Left lobe of liver (tissue), 2 donors: ENCODE data around the gene C2orf49. TPM values are rescaled to one million over a fixed set of nuclear protein-coding genes. Genes with fewer than 3 reads are reported as not detected.

Experiments
- ATAC-seq: fragments of 200-7000 bp; cut with Tn5 transposase; one replicate; pipeline ENCODE4 v1.9.1; 2020; ENCODE audit warnings: mild to moderate bottlenecking, moderate library complexity
- DNase-seq: peaks from one replicate; pipeline ENCODE4 v3.0.0-alpha.2; 2020; ENCODE audit warnings: low spot score
- total RNA-seq: library from RNA; stranded (reverse); gene quantifications from one replicate; pipeline ENCODE4 v1.2.1, GENCODE V29; 2021
- donor health status: DM: no; HTN: no; CAD: no; lungs with moderate emphysema.
- donor health status: DM: no; HTN: yes; CAD: no.

The C2orf49 gene
- total RNA-seq, 1 donor from 2014 or later = 5.2 TPM

DNA sequence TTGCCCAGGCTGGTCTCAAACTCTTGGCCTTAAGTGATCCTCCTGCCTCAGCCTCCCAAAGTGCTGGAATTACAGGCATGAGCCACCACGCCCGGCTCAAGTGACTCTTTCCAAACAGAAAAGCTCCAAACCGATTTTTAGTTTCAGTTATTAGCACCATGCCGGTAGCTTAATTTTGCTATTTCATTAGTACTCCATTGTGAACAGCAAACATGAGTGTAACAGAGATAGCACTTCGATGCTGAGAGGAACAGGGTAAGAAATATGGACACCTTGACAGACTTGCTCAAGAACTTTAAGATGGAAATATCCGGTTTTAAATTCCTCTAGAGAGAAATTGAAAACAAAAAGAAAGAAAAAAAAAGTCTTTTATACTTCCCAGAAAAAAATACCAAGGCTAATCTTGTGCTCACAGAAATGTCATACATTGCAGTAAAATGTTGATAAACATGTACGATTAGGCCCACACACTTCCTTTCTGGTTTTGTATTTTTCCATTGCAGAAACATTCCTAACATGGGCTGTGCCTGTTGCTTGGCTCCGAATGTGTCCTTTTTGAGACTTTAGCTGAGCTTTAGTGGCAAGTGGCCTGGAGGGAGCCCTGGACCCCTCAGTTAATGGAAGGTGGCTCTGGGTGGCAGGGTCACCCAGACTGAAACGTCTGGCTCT is 43.2 kb downstream of the C2orf49 start:
- DNase-seq (no peak), ATAC-seq (no peak)

DNA sequence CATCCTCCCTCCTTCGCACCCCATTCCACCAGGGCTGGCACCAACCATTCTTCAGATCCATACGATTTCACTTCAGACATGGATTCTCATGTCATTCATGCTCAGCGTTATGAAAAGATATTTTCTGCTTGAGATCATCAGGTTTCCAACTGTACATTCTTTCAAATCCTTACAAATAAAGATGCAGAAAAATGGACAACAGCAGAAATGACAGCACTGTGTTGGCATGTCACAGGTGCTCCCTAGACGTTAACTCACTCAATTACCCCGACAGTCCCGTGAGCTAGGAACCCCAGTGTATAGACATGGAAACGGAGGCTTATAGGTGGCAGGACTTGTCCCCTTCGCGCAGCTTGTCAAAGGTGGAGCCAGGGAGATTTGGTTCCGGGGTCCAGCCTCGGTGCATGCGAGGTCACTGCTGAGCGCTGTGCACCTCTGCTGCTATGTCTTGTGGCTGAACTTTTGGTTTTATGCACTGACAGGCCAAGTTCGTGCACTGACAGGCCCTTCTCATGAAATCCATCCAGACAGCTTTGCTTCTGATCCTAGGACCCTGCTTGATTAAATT is 43.8 kb downstream of the C2orf49 start:
- DNase-seq = no peak
- no peak for ATAC-seq

DNA sequence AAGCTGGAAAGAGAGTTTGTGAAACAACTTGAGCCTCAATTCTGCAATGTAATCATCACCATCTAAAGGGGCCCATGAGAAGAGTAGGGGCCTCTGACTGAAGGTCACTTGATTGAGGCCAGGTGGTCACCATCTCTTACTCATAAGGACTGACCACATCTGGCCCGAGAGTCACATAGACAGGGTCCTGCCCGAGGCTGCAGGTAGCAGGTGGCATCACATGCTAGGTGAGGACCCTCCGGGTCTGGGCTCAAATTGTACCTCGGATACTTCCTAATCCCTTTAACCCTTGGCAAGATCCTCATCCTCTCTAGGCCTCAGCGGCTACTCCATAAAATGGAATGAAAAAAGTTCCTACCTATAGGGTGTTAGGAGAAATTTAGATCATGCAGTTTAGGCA is 44.8 kb downstream of the C2orf49 start:
- ATAC-seq (no peak), DNase-seq (no peak)

DNA sequence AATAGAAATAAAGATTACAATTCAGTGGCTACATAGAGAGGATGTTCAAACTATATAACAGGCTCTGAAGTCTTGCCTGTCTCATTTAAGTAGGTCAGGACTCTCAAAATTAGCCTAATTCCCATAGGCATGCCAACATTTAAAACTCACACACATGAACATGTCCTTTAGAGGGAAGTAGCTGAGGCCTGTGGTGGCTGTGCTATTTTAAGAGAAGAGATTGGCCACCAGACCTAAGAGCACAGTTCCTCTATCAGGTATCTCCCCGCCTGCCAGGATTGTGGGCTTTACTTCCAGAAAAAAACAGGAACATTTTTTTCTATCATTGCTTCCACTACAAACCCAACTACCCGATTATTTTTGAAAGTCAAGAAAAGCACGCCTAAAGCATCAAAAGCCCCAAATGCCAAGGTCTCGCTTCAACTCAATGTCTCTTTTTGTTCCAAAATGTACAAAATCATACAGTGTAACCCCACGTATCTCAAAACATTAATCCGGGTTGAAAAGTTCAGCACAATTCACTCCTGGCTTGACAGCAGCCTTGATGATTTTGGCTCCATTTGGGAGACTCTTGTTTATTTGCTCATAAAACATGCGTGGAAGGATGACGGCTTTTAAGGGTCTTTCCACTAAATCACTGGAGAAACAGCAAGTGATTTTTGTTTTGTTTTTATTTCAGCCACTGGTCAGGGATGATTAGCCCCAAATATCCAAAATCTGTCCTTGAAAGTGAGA is 46.3 kb downstream of the C2orf49 start:
- no peak for ATAC-seq
- DNase-seq = no peak

DNA sequence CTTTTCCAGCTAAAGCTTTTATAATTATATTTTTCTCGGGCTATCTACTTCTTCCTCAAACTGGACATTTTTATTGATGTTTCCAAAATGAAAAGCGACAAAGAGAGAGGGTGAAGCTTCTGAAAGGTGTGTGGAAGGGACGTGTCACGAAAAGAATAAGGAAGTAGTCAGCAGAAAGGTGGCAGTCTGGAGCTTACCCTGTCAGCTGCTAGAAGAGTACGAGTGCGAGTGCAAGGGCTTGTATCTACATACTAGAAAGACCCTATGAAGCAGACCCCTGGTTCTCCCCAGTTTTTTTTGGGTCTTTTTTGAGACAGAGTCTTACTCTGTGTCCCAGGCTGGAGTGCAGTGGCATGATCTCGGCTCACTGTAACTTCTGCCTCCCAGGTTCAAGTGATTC is 46.9 kb downstream of the C2orf49 start:
- no peak for ATAC-seq

DNA sequence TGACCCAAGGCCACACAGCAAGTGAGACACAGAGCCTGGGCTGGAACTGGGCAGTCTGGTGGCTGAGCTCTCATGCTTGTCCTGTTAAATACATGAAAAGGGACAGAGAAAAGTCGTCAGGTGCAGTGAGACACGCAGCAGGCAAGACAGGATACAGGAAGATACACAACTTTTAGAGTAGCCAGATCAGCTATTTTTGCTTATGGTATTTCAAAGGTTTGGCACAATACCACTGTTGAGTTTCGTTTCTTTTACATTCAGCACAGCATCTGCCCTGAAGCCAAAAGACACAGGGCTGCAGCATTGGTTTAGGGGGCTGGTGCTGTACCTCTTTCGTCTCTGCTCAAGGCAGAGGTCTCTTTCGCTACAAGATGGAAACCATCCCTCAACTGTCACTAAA is 47.5 kb downstream of the C2orf49 start:
- no peak for ATAC-seq
- DNase-seq = no peak

More for the DNA sequence above, 46.9 kb downstream of the C2orf49 start:
- no peak for DNase-seq

DNA sequence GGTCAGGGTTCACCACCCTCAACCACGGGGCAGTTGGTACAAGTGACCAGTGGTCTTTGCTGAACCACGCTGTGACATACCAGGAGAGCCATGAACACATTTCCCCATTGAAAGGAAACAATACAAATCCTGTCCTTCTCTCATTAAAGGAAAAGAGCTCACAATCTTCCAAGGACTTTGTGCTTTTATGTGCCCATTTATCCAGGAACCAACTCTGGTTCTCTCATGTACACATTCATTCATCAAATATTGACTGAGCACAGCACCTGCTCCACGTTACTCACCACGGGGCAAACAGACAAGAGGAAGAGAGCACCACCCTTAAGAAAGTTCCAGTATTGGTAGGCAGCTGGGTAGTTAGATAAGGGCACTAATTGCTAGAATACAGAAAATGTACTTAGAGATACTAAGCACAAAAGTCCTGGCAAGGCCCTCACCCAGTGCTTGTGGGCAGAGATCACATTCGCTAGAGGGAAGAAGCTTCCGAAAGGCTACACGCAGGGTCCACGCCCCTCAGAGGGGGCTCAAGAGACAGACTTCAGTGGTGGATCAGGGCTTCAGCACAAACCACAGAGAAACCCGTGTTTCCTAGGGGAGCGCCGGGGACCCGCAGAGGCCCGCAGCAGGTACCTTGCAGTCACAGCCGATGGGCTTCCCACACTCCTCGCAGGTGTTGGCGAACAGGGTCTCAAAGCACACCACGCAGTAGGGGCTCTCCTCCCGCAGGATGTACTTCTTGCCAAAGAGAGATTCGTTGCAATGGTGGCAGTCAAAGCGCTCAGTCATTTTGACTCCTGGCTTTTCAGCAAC is 48.6 kb downstream of the C2orf49 start:
- ATAC-seq (no peak), DNase-seq (no peak)

DNA sequence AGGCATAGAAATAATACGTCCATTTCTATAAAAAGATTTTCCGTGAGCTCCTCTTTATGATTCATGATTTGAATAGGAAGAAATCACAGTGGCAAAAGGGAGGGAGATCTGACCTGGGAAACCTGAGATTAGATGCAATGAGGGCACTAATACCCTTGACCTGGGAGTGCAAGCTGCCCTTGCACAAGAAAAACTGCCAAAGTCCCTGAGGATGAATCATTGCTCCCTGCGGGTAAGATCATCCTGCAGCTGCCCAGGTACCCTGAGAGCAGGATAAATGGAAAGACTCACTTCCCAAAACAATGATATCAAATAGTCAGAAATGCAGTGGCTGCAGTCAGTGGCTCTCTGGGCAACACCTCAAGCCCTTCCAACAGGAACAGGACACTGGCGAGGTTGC is 49.9 kb downstream of the C2orf49 start:
- ATAC-seq = no peak
- no peak for DNase-seq

DNA sequence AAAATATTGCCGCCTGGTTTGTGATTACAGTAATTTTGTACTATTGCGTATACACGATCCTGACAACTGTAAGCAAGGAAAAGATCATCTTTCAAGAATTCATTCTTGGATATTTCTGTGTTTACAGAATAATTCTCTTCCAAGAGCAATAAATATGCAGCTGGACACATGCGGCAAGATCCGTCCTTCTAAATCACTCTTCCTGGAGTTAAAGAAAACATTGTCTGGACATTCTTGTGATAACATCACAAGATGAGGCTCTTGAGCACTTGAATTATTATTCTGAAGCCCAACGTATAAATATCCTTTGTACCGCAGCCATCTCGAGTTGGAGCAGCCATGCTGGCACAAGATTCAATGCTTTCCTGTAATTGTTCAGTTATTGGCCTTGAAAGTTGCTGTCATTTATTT is 51.6 kb downstream of the C2orf49 start:
- ATAC-seq (no peak), DNase-seq (no peak)

DNA sequence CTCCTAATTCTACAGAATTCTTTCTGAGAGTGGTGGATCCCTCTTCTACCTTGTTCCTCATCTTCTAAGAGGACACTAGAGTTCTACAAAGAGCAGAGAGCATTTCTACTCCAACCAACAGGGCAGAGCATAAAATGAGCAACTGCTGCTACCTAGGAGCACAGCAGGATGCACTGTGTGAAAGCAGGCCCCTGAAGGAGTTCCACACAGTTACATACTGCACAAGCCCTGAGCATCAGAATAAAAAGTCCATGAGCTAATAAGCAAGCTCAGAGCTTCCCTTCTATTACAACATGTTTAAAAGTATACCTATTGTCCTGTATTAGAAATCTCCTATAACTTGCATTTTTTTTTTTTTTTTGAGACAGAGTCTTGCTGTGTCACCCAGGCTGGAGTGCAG is 53.1 kb downstream of the C2orf49 start:
- no peak for ATAC-seq
- no peak for DNase-seq

DNA sequence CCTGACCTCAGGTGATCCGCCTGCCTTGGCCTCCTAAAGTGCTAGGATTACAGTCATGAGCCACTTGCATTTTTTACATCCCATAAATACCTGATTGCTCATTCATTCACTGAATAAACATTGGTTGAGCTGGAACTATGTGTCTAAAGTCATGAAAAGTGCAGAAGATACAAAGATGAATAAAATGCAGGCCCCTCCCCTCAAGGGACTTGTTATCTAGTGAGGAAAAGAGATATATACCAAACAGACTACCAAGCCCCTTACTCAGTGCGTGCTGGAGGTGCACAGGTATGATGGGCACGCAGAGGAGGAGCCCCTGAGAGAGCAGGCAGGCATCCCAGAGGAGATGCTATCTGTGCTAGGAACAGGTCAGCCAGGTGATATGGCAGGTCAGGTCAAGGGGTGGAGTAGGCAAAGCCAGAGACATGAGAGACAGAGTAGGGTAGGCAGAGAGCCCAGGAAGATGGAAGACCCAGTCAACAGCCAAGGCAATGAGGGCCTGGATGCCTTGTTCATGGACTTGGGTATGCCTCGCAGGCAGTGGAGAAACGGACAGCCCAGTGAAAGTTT is 53.8 kb downstream of the C2orf49 start:
- ATAC-seq (no peak), DNase-seq (no peak)

DNA sequence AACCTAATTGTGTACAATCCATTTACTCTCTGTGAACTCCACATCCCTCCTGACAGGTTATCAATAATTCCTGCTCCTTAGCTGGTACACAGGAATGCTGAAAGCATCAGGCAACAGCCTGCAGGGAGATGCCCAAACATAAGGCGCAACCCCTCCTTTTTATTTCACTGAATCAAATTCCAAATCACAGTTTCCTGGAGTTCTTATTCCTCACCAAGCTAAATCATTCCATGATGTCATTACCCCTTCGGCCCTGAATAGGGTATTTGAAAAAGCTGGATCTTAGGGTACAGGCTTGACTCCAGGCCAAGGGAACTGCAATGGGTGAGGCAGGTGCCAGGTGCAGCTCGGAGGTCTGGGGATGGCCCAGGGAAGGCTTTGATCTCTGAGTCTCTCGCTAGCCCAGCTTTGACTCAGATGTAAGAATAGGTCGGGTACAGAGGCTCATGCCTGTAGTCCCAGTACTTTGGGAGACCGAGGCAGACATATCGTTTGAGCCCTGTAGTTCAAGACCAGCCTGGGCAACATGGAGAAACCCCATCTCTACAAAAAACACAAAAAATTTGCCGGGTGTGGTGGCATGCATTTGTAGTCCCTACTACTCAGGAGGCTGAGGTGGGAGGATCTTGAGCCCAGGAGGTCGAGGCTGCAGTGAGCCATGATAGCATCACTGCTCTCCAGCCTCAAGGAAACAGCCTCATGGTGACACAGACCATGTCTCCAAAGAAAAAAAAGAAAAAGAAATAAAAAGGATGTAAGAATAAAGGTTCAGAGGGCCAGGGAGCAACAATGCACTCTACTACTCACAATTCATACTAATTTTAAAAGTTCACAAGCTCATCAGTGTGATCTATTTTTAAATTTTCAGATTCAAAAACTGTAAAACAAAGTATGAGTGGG is 54.7 kb downstream of the C2orf49 start:
- DNase-seq (no peak), ATAC-seq (no peak)

DNA sequence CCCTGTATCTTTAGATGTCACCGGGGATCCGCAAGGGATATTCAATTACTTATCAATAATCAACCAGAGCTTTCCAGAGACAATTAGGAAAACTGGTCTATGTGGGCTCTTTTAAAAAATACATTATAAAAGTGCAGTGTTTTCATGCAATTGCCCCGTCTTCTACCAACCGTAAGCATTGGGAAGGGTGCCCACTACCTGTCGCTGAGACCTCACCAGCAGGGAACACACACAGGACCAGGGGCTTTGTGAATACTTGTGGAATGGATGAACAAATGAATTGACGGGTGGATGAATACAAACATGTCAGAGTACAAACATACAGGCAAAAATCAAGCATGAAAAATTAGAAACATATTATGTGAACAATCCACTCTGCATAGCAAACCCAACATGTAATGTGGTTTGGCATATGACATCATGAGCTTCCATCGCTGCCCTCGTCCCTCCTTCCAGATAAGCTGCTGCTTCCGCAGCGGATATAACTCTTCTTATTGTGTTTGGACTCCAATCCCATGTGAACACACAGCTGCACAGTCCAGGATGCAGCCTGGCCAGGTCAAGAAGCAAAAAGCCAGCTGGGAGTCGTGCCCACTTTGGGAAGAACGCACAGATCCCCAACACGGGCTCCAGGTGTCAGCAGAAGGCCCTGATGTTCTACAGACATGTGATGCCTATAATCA is 56.2 kb downstream of the C2orf49 start:
- DNase-seq = no peak
- ATAC-seq = no peak

DNA sequence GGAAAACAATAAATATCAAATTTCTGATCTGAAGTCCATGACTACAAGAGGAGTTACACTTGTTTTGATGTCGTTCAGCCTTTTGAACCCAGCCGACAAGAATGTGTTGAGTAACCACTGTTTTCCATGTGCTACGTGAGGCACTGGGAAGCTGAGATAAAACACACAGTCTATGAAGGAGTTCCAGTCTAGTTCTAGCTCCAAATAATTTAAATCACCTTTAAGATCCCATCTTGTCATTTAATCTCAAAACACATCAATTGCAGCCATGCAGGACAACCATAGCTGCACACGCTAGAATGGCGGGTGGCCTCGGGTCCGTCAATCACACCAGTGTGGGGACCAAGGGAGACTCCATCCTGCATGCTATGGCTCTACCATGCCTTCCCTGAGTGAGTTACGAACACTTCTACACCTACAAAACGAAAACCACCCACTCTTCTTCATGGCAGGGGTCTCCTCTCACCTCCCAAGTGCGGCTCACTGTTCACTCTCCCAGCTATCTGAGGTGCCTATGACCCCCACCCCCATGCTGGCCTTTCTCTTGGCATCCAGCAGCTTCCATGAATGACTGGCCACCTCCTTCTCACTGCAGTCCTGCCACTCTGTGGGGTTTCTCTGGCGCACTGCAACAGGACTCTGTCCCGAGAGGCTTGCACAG is 57.7 kb downstream of the C2orf49 start:
- DNase-seq = no peak
- no peak for ATAC-seq

DNA sequence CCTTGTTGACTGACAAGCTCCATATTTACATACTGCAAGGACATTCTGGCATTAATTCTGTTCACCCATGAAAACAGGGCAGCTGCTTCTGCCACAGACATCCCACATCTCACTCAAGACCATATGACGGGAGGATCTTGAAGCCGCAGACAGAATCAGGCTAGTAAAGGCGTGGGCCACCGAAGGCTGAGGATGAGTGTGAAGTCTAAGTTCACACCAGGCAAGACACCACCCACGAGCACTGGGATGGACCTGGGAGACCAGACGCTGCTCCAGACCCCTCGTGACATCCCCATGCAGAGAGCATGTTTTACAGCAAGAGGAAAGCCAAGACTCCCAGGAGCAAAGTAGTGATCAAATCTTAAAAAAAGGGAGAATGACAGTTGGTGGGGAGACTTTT is 58.4 kb downstream of the C2orf49 start:
- DNase-seq (no peak), ATAC-seq (no peak)

DNA sequence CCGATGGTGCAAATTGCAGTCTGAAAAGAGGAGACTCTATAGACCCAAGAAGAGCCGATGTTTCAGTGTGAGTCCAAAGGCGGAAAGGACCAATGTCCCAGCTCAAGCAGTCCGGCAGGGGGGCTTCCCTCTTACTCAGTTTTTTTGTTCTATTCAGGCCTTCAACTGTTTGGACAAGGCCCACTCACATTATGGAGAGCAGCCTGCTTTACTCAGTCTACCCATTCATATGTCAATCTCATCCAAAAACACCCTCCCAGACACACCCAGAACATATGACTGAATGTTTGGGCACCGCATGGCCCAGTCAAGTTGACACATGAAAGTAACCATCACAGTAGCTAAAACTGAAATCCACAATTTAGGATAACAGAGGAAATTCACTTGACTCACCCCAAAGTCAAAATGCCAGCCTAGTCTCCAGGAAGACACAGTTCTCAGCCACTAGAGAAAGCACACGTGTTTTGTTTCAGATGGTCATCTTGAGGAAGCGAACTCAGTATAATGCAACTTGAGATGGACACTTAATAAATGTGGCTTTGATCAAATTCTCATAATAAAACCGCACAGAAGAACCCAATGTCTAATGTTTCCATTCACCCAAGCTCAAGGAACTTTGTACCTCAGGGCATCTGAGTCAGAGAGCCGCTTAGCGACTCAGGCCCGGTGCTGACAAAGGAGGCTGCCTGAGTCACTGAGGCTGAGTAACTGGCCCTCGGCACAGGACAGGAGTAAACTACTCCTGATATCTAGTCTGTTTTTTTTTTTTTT is 59.1 kb downstream of the C2orf49 start:
- DNase-seq (no peak), ATAC-seq (no peak)

DNA sequence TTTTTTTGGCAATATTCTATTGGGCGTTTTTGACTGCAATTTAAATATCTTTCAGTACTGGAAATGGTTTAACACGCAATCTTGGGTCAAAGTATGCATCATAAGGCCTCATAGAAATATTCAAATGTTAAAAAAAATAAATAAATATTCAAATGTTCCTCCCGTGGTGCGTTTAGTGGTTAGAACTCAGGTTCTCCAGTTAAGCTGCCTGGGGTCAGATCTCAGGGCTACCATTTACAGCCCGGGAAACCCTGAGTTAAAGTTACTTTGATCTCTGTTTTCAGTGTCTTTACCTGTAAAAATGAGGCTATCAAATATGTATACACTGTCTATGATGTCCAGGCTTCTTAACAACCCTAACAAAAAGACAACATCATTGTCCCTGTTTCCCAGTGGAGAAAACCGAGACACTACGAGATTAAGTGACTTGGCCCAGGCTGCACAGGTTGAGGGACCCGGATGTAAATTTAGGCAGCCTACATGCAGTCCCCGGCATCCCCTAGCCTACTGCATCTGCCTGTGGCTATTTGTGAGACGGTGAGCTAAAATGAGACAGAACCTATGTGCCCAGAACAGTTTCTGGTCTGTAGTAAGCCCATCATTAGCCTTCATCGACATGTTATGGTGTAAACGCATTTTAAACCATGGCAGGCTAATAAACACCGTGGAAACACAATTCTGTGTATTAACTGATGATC is 59.8 kb downstream of the C2orf49 start:
- ATAC-seq (no peak), DNase-seq (no peak)

DNA sequence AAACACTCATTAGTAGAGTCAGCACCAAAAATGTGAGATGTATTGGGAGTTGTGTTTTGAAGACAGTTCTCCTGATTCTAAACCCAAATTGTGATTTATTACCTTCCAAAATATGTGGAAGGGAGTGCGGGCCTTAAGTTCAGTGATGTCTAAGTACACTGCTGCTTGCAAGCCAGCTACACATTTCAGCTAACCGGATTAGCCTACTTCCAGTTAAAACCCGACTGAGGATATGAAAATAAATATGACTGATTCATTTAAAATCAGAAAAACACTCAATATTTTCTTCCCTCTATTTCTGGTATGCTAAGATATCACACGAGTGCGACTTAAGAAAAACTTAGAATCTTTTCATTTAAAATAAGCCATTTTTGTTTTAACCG is 60.6 kb downstream of the C2orf49 start:
- DNase-seq (no peak), ATAC-seq (no peak)
